Esophagus (tissue), 2 donors: Measurements from ENCODE around the gene NAA20. TPM values are rescaled to one million over a fixed set of nuclear protein-coding genes. Genes with fewer than 3 reads are reported as not detected.

ENCODE experiments used
- H3K27ac ChIP-seq, 2 donors: one replicate each; pipeline ENCODE4 v1.5.1; 2013; ENCODE audit warnings: low read depth in 2 of 2, mild to moderate bottlenecking in 2 of 2, inconsistent platforms in 1 of 2, low read length in 1 of 2, moderate library complexity in 1 of 2
- H3K27me3 ChIP-seq, 2 donors: one replicate each; pipeline ENCODE4 v1.6.1; 2013; ENCODE audit warnings: low read length in 2 of 2, control low read depth in 1 of 2, mild to moderate bottlenecking in 1 of 2; ENCODE audit not compliant: insufficient read depth in 2 of 2, control insufficient read depth in 1 of 2
- H3K36me3 ChIP-seq, 2 donors: one replicate each; pipeline ENCODE4 v1.6.1; 2013; ENCODE audit warnings: low read length in 1 of 2; ENCODE audit not compliant: control insufficient read depth in 2 of 2, insufficient read depth in 2 of 2
- H3K4me1 ChIP-seq, 2 donors: one replicate each; pipeline ENCODE4 v1.6.1; 2013; ENCODE audit warnings: low read length in 1 of 2; ENCODE audit not compliant: control insufficient read depth in 2 of 2, insufficient read depth in 2 of 2
- H3K4me3 ChIP-seq, 2 donors: one replicate each; pipeline ENCODE4 v1.5.1; 2013; ENCODE audit warnings: low read length in 2 of 2, mild to moderate bottlenecking in 2 of 2, low read depth in 1 of 2, moderate library complexity in 1 of 2
- H3K9me3 ChIP-seq, 2 donors: one replicate each; pipeline ENCODE4 v1.6.1; 2013; ENCODE audit warnings: mild to moderate bottlenecking in 2 of 2, low read depth in 1 of 2, low read length in 1 of 2, moderate library complexity in 1 of 2; ENCODE audit not compliant: control insufficient read depth in 2 of 2, insufficient read depth in 1 of 2
- WGBS, 2 donors: extraction: QIAGEN DNeasy Blood & Tissue Kit; methylation state at CpG; one replicate each; pipeline ENCODE4 v1.1.7; 2013; 5-methylcytosine and 5-hydroxymethylcytosine counted together
- polyA plus RNA-seq, 2 donors: library from polyadenylated mRNA; stranded (reverse); fragments of 200-250 nt; gene quantifications; one replicate each; pipeline ENCODE4 v1.2.3, GENCODE V29; 2013
- donor health status: healthy with polysubstance abuse.
- donor health status: Bipolar disorder and iron deficiency.

NAA20 gene
- polyA plus RNA-seq, 2 donors = 186 to 388 TPM

DNA sequence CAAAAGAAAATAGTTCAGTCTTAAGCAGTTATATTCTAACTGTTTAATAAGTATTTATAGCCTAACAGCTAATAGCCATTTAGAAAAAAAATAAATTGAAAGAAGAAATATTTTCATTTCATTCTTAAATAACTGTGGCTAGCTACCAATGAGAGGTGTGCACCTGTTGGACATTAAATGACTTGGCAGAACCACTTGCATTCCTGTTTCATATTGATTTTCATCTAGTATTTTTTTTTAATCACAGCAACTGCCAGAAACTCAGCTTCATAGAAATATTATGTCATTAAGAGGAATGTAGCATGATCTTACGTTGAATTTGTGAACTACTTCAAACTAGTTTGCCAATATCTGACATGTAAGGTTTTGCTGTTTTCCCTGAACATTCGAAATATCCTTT, 10.1 kb downstream of the NAA20 start:
- peaks cover 0 to 5% of the 10 kb centered on the region in 2 donors for H3K36me3 ChIP-seq
- WGBS, 2 donors = 75 to 81% methylated on average over 2 of the region's 2 CpGs
- H3K4me3 ChIP-seq = no peak overlapping the region
- H3K27me3 ChIP-seq = no peaks in the 10 kb centered on the region
- no peak overlapping the region for H3K27ac ChIP-seq
- no peaks in the 10 kb centered on the region for H3K4me1 ChIP-seq
- no peaks in the 10 kb centered on the region for H3K9me3 ChIP-seq

- Histone ChIP-seq H3K4me3 (no peak overlapping the region), H3K27me3 (no peaks in the 10 kb centered on the region), H3K27ac (no peak overlapping the region), H3K36me3 (peaks cover 5 to 15% of the 10 kb centered on the region in 2 donors), H3K9me3 (no peaks in the 10 kb centered on the region), H3K4me1 (no peaks in the 10 kb centered on the region)
- WGBS, 2 donors = 83 to 84% methylated on average over 5 of the region's 5 CpGs
Observed at GRCh38 chr20:20031790-20032189, 14.6 kb downstream of the NAA20 start.

DNA sequence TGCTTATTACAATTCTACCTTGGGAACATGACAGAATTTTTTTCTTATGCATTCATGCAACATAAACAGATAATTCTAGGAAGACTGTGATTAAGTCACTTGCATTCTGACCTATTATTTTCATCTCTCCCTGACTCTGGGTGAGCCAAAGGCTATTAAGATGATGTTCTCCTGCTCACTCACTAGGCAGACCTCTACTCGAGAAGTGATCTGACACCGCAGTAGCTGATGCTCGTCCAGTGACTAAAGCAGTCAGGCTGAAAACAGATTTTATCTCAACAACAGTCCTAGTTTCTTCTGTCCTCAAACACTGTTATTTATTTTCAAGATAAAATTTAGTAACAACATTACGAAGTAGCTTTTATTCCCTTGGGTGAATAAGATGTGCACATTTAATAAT, 17.3 kb downstream of the NAA20 start:
- H3K4me3 ChIP-seq = no peak overlapping the region
- H3K4me1 ChIP-seq = no peaks in the 10 kb centered on the region
- H3K36me3 ChIP-seq = peaks cover 18 to 20% of the 10 kb centered on the region in 2 donors
- whole genome bisulfite sequencing, 2 donors = 83 to 84% methylated on average over 4 of the region's 4 CpGs
- no peaks in the 10 kb centered on the region for H3K9me3 ChIP-seq
- H3K27ac ChIP-seq = no peak overlapping the region
- no peaks in the 10 kb centered on the region for H3K27me3 ChIP-seq

DNA sequence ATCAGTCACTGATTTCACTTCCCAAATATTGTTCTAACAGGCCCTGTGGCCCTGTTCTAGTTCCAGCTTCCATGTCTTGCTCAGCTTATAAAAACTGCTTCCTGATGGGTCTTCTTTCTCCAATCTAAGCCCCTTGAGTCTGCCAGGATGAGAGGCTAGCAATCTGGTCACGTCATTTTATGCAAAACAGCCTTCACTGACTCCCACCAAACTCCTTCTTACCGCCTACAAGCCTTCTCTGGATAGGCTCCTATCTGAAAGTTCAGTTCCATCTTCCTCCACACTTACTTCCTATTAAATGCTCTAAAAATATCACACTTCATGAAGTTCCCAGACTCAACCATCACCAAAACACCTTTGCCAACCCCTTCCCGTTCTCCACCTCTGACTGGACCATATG, 19.6 kb downstream of the NAA20 start:
- Histone ChIP-seq H3K36me3 (peaks cover 26 to 27% of the 10 kb centered on the region in 2 donors), H3K9me3 (no peaks in the 10 kb centered on the region), H3K4me3 (no peak overlapping the region), H3K27me3 (no peaks in the 10 kb centered on the region), H3K4me1 (no peaks in the 10 kb centered on the region), H3K27ac (no peak overlapping the region)
- WGBS, 2 donors = 82 to 86% methylated on average over 3 of the region's 3 CpGs

DNA sequence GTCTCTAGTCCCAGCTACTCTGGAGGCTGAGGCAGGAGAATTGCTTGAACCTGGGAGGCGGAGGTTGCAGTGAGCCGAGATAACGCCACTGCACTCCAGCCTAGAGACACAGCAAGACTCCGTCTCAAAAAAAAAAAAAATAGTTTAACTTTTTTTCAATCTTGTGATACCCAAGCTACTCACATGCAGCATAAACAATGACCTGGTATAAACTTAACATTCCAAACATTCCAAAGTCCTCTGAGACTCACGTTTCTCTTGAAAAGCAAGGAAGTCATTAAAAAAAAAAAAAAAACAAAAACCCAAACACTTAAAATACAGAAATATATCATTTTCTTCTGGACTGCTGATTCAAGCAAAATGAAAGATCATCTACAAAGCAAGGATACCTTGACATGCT, 20.8 kb downstream of the NAA20 start:
- H3K27me3 ChIP-seq = no peaks in the 10 kb centered on the region
- no peak overlapping the region for H3K4me3 ChIP-seq
- H3K27ac ChIP-seq = no peak overlapping the region
- peaks cover 24 to 29% of the 10 kb centered on the region in 2 donors for H3K36me3 ChIP-seq
- H3K9me3 ChIP-seq = no peaks in the 10 kb centered on the region
- WGBS, 2 donors = 69 to 70% methylated on average over 5 of the region's 5 CpGs
- H3K4me1 ChIP-seq = no peaks in the 10 kb centered on the region

DNA sequence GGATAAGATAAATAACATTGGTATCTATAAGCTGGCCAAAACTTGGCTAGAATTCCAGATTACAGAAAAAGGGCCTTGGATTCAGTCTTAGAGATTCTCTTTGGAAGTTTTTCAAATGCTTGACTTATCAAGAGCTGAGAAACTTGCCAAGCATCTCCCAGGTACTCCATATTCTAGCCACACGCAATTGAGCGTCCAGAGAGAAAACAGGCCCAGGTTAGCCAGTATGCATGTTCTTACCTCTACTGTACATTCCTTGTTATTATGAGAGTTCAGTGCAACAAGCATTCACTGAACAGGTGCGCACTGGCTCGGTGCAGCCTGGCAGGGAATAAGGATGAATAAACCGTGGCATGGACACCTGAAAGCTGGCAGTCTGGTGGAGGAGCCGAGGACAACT, 21.4 kb downstream of the NAA20 start:
- 91 to 92% methylated on average over 6 of the region's 6 CpGs for WGBS, 2 donors
- H3K4me3 ChIP-seq = no peak overlapping the region
- no peaks in the 10 kb centered on the region for H3K27me3 ChIP-seq
- peaks cover 24 to 29% of the 10 kb centered on the region in 2 donors for H3K36me3 ChIP-seq
- no peak overlapping the region for H3K27ac ChIP-seq
- H3K9me3 ChIP-seq = no peaks in the 10 kb centered on the region
- no peaks in the 10 kb centered on the region for H3K4me1 ChIP-seq

DNA sequence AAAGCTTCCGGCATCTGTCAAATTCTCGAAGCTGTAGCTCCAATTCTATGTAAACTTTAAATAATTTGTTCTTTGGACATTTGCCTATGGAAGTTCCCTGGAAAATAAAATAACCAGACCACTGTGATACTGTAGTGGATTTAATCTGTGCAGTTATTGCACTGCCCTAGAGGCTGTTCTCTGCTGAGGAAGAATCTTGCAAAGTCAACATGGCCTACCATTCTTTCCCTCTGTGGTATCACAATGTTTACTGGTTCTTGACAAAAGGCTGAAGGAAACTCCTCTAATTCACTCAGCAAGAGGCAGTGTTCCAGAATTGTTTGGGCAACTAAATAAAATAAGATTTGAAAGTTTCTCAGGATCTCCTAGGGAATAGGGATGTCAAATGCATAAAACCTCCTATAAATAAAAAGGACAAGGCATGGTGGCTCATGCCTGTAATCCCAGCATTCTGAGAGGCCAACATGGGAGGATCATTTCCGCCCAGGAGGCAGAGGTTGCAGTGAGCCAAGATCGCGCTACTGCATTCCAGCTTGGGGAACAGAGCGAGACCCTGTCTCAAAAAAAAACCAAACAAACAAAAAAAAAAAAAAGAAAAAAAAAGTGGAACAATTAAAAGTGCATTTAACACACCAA, 22.7 kb downstream of the NAA20 start:
- Histone ChIP-seq H3K36me3 (peaks cover 20 to 33% of the 10 kb centered on the region in 2 donors), H3K4me3 (no peak overlapping the region), H3K27ac (no peak overlapping the region), H3K4me1 (no peaks in the 10 kb centered on the region), H3K9me3 (no peaks in the 10 kb centered on the region), H3K27me3 (no peaks in the 10 kb centered on the region)
- 94 to 96% methylated on average over 6 of the region's 6 CpGs for WGBS, 2 donors

DNA sequence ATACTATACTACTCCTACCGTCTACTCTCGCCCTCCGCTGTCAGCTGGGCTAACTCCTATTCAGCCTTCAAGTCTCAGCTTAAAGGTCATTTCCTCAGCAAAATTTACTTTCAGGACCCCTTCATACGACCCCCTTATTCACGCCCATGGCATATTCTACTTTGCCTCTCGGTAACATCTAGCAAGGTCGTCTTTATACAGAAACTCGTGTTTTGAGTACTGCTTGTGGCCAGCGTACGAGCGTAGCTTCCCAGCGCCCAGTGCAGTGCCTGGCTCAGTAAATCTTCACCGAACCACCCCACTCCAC, 34.6 kb downstream of the NAA20 start:
- Histone ChIP-seq H3K36me3 (peaks cover 3 to 8% of the 10 kb centered on the region in 2 donors), H3K4me3 (peak overlapping the region; percentile 95 to 99), H3K4me1 (no peaks in the 10 kb centered on the region), H3K27ac (peak overlapping the region; percentile 94 to 95), H3K9me3 (no peaks in the 10 kb centered on the region), H3K27me3 (no peaks in the 10 kb centered on the region)
- WGBS, 2 donors = 1 to 3% methylated on average over 13 of the region's 13 CpGs

- no peaks in the 10 kb centered on the region for H3K27me3 ChIP-seq
- H3K27ac ChIP-seq = peak within 1 kb of the TSS; percentile 94 to 95
- H3K4me1 ChIP-seq = no peaks in the 10 kb centered on the region
- peak within 1 kb of the TSS; percentile 95 to 99 for H3K4me3 ChIP-seq
- H3K9me3 ChIP-seq = no peaks in the 10 kb centered on the region
- WGBS, 2 donors = 0% methylated on average over 66 to 67 of the region's 67 CpGs
- H3K36me3 ChIP-seq = peaks cover 3 to 6% of the 10 kb centered on the region in 2 donors
Observed at GRCh38 chr20:20052074-20052970, 35.2 kb downstream of the NAA20 start, which contains the start of the genes CFAP61 and CRNKL1. Gene CFAP61 (plus strand): TSS chr20:20052532. CDS start chr20:20056654, 4,122 bp downstream. Gene CRNKL1 (minus strand): TSS chr20:20052466. CDS start chr20:20052342, 124 bp downstream.
